Breast epithelium (tissue), 3 donors: ENCODE data around the gene DNASE1L2.

Experiments
- POLR2A ChIP-seq: fragments of 450-650 bp; IDR thresholded peaks from one replicate; pipeline ENCODE4 v1.6.1; 2016; ENCODE audit warnings: antibody characterized with exemption, mild to moderate bottlenecking, moderate library complexity
- POLR2AphosphoS5 ChIP-seq, 3 donors: sonication (generic); formaldehyde crosslinking; IDR thresholded peaks; one replicate each; pipeline ENCODE4 v1.6.1; 2017; ENCODE audit warnings: antibody characterized with exemption in 3 of 3

GRCh38 chr16:2209258-2210008 is 26.8 kb upstream of the DNASE1L2 start:
- TF ChIP-seq POLR2AphosphoS5 (IDR thresholded peaks at IDR 0.05) (no peak), POLR2A (no peak)
